Measurements from ENCODE around the gene BFSP1. TPM values are rescaled to one million over a fixed set of nuclear protein-coding genes. Genes with fewer than 3 reads are reported as not detected.

The BFSP1 gene
- total RNA-seq, 1 experiment from 2014 or later = 0.94 TPM

DNA sequence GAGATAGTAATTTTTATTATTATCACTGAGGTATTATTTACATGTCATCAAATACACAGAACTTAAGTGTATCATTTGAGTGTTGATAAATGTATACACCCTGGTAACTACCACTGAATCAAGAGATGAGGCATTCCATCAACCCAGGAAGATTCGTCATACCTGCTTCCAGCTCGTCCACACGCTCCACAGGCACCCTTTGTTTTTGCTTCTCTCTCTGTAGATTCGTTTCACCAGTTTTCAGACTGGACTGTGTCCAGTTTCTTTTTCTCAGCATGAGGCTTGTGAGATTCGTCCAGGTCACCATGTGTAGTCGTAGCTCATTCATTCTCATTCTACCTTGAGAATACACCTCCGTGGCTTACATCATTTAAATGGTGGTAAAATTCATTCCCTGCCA is 64.5 kb downstream of the BFSP1 start:
- H3K27ac Mint-ChIP-seq (ENCODE audit: unreplicated experiment) = no peak overlapping the region
- TF ChIP-seq, protein P1, sequence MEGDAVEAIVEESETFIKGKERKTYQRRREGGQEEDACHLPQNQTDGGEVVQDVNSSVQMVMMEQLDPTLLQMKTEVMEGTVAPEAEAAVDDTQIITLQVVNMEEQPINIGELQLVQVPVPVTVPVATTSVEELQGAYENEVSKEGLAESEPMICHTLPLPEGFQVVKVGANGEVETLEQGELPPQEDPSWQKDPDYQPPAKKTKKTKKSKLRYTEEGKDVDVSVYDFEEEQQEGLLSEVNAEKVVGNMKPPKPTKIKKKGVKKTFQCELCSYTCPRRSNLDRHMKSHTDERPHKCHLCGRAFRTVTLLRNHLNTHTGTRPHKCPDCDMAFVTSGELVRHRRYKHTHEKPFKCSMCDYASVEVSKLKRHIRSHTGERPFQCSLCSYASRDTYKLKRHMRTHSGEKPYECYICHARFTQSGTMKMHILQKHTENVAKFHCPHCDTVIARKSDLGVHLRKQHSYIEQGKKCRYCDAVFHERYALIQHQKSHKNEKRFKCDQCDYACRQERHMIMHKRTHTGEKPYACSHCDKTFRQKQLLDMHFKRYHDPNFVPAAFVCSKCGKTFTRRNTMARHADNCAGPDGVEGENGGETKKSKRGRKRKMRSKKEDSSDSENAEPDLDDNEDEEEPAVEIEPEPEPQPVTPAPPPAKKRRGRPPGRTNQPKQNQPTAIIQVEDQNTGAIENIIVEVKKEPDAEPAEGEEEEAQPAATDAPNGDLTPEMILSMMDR (IDR thresholded peaks at IDR 0.05; ENCODE audit: unreplicated experiment) = no peak
- H3K4me3 Mint-ChIP-seq (ENCODE audit: low read depth, unreplicated experiment) = no peak overlapping the region
- H3K36me3 Mint-ChIP-seq (ENCODE audit: insufficient read depth, unreplicated experiment) = no peaks in the 10 kb centered on the region
- no peak for DNase-seq
- CTCF ChIA-PET = no interaction called here
- H3K27me3 Mint-ChIP-seq (ENCODE audit: unreplicated experiment) = peaks cover 13% of the 10 kb centered on the region
- BruUV-seq (replicated peaks) = no TSS peak
- no peaks in the 10 kb centered on the region for H3K4me1 Mint-ChIP-seq (ENCODE audit: low read depth, unreplicated experiment)
- no peaks in the 10 kb centered on the region for H3K9me3 Mint-ChIP-seq (ENCODE audit: low read depth, unreplicated experiment)
- intact Hi-C loops (cut with micrococcal nuclease; ENCODE audit: unreplicated experiment) = no loop called here

DNA sequence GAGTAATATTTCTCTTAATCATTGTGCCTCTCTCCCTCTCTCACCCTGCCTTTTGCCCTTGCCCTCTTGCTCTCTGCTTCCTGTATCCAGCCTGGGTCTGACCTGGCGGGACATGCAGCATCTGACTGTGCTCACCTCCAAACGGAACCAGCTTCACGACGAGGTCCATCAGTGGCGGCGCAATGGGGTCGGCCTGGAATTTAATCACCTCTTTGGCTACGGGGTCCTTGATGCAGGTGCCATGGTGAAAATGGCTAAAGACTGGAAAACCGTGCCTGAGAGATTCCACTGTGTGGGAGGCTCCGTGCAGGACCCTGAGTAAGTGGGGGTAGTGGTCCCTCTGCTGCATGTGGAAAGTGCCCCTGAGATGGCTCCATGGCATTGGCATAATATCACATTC is 65.9 kb downstream of the BFSP1 start:
- TF ChIP-seq, protein P1 (IDR thresholded peaks at IDR 0.05; ENCODE audit: unreplicated experiment) = no peak
- no peaks in the 10 kb centered on the region for H3K9me3 Mint-ChIP-seq (ENCODE audit: low read depth, unreplicated experiment)
- intact Hi-C loops (cut with micrococcal nuclease; ENCODE audit: unreplicated experiment) = no loop called here
- H3K36me3 Mint-ChIP-seq (ENCODE audit: insufficient read depth, unreplicated experiment) = no peaks in the 10 kb centered on the region
- H3K4me1 Mint-ChIP-seq (ENCODE audit: low read depth, unreplicated experiment) = no peaks in the 10 kb centered on the region
- DNase-seq = no peak
- BruUV-seq (replicated peaks) = no TSS peak
- CTCF ChIA-PET = no interaction called here
- H3K4me3 Mint-ChIP-seq (ENCODE audit: low read depth, unreplicated experiment) = no peak overlapping the region
- H3K27ac Mint-ChIP-seq (ENCODE audit: unreplicated experiment) = no peak overlapping the region
- peaks cover 13% of the 10 kb centered on the region for H3K27me3 Mint-ChIP-seq (ENCODE audit: unreplicated experiment)

GRCh38 chr20:17463711-17464110 is 67.5 kb downstream of the BFSP1 start:
- H3K36me3 Mint-ChIP-seq (ENCODE audit: insufficient read depth, unreplicated experiment) = no peaks in the 10 kb centered on the region
- TF ChIP-seq, protein P1 (IDR thresholded peaks at IDR 0.05; ENCODE audit: unreplicated experiment) = no peak
- H3K4me3 Mint-ChIP-seq (ENCODE audit: low read depth, unreplicated experiment) = no peak overlapping the region
- H3K9me3 Mint-ChIP-seq (ENCODE audit: low read depth, unreplicated experiment) = no peaks in the 10 kb centered on the region
- CTCF ChIA-PET = no interaction called here
- H3K27me3 Mint-ChIP-seq (ENCODE audit: unreplicated experiment) = peaks cover 13% of the 10 kb centered on the region
- H3K4me1 Mint-ChIP-seq (ENCODE audit: low read depth, unreplicated experiment) = no peaks in the 10 kb centered on the region
- no peak overlapping the region for H3K27ac Mint-ChIP-seq (ENCODE audit: unreplicated experiment)
- no TSS peak for BruUV-seq (replicated peaks)
- DNase-seq = no peak
- intact Hi-C loops (cut with micrococcal nuclease; ENCODE audit: unreplicated experiment) = no loop called here

- TF ChIP-seq, protein P1 (IDR thresholded peaks at IDR 0.05; ENCODE audit: unreplicated experiment) = no peak
- no peaks in the 10 kb centered on the region for H3K4me1 Mint-ChIP-seq (ENCODE audit: low read depth, unreplicated experiment)
- H3K4me3 Mint-ChIP-seq (ENCODE audit: low read depth, unreplicated experiment) = no peak overlapping the region
- H3K27ac Mint-ChIP-seq (ENCODE audit: unreplicated experiment) = no peak overlapping the region
- no peaks in the 10 kb centered on the region for H3K9me3 Mint-ChIP-seq (ENCODE audit: low read depth, unreplicated experiment)
- intact Hi-C loops (cut with micrococcal nuclease; ENCODE audit: unreplicated experiment) = no loop called here
- H3K27me3 Mint-ChIP-seq (ENCODE audit: unreplicated experiment) = peaks cover 13% of the 10 kb centered on the region
- DNase-seq = no peak
- no peaks in the 10 kb centered on the region for H3K36me3 Mint-ChIP-seq (ENCODE audit: insufficient read depth, unreplicated experiment)
- BruUV-seq (replicated peaks) = no TSS peak
- CTCF ChIA-PET = no interaction called here
Observed at GRCh38 chr20:17461941-17462340, 69.2 kb downstream of the BFSP1 start.

DNA sequence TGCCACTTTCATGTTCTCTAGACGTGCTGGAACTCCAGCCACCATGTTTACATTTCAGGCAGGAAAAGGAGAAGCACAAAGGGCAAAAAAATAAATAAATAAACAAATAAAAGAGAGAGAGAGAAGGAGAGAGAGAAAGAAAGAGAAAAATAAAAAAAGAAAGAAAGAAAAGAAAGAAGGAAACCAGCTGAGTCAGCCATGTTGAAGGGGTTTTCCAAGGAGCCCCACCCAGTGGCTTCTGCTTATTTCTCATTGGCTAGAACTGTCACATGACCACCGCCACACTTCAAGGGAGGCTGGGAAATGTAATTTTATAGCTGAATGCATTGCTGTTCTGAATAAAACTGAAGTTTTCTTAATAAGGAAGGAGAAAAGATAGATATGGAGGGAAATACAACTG is 71.1 kb downstream of the BFSP1 start:
- TF ChIP-seq, protein P1 (IDR thresholded peaks at IDR 0.05; ENCODE audit: unreplicated experiment) = no peak
- intact Hi-C loops (cut with micrococcal nuclease; ENCODE audit: unreplicated experiment) = no loop called here
- no TSS peak for BruUV-seq (replicated peaks)
- no peaks in the 10 kb centered on the region for H3K9me3 Mint-ChIP-seq (ENCODE audit: low read depth, unreplicated experiment)
- CTCF ChIA-PET = no interaction called here
- H3K4me1 Mint-ChIP-seq (ENCODE audit: low read depth, unreplicated experiment) = no peaks in the 10 kb centered on the region
- H3K27me3 Mint-ChIP-seq (ENCODE audit: unreplicated experiment) = peaks cover 13% of the 10 kb centered on the region
- H3K36me3 Mint-ChIP-seq (ENCODE audit: insufficient read depth, unreplicated experiment) = no peaks in the 10 kb centered on the region
- no peak overlapping the region for H3K4me3 Mint-ChIP-seq (ENCODE audit: low read depth, unreplicated experiment)
- H3K27ac Mint-ChIP-seq (ENCODE audit: unreplicated experiment) = no peak overlapping the region
- no peak for DNase-seq
